Hematopoietic multipotent progenitor cell treated with erythropoietin and hydrocortisone succinate and interleukin-3 and kit ligand, for 17 days (in vitro differentiated cells): ENCODE measurements around the gene FRG1.
"Not testable (repeated sequence)": the region's sequence is repeated elsewhere in the genome, so short reads cannot be mapped to it uniquely, and the experiment has no call there.

Experiments
- DNase-seq: peaks from one replicate; pipeline ENCODE4 v3.0.0-alpha.2; 2015; ENCODE audit warnings: low spot score

FRG1 gene

DNA sequence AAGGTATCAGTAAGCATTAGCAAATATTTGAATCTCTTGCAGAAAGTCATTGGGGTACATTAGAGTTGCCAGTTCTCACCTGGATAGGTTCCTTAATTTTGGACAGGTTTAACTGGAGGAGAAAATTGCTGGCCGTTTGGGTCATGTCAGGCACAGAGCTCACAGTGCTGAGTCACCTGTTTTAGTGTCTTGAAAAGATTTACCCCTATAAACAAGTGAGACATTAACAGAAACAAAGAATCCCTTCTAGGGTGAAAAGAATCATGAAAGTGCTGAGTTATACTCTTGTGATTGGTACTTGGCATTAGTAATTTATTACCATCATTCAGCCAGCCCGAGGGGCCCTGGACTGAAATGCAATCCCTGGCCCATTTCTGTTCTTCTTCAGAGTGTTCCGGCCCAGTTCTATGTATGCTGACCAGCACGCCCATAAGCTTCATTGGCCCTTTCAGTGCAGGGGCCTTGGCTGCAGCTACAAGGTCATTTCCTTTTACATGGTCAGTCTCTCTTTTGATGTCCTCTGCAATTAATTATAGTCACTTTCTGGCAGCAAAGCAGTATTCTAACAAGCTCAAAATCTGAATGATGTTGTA lies 45.1 kb downstream of the FRG1 start:
- not testable (repeated sequence) for DNase-seq

DNA sequence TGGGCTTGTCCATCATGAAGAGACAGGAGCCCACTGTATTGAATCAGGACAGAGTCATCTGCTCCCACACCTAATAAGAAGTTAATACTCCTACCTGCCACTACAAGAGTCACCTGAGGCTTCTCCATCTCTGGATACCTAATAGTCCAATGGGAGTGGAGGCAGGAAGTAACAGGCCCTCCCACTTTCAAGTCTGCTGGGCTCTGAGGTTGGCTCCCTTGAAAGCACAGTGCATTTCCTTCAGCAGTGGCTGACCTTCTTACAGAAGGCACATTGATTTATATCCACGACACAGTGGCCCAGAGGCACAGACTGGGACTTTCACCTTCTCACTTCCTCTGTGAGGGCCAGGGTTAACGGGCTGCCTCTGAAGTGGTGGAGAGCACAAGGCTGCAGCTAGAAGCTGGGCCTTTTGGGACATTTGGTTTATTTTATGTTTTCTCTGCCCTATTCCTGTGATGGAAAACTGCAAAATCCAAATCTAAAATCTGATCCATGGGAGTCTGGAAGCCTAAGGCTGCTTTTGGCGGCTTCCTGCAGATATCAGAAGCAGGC lies 48.3 kb downstream of the FRG1 start:
- DNase-seq, result no peak

DNA sequence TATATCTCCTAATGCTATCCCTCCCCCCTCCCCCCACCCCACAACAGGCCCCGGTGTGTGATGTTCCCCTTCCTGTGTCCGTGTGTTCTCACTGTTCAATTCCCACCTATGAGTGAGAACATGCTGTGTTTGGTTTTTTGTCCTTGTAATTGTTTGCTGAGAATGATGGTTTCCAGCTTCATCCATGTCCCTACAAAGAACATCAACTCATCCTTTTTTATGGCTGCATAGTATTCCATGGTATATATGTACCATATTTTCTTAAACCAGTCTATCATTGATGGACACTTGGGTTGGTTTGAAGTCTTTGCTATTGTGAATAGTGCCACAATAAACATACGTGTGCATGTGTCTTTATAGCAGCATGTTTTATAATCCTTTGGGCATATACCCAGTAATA lies 49.3 kb downstream of the FRG1 start:
- DNase-seq, result not testable (repeated sequence)
